ENCODE measurements around the gene FBXO17.

Gene FBXO17

GRCh38 chr19:38894968-38895367 is 80.6 kb downstream of the FBXO17 start:
- DNase-seq (ENCODE audit: low read depth in 2 of 3, low spot score in 1 of 3), result no peak

GRCh38 chr19:38893341-38893771 is 82.2 kb downstream of the FBXO17 start:
- DNase-seq (ENCODE audit: low read depth in 2 of 3, low spot score in 1 of 3), result no peak

- DNase-seq (ENCODE audit: low read depth in 2 of 3, low spot score in 1 of 3), result no peak
Observed at GRCh38 chr19:38892841-38893240, 82.7 kb downstream of the FBXO17 start.

- DNase-seq (ENCODE audit: low read depth in 2 of 3, low spot score in 1 of 3), result no peak
Observed at GRCh38 chr19:38891771-38892170, 83.8 kb downstream of the FBXO17 start.

Measured in stimulated activated CD4-positive, alpha-beta T cell treated with anti-CD3 and anti-CD28 coated beads, Interleukin-12 subunit alpha, Interleukin-12 subunit beta, amount 100 ng/mL, for 48 hours (primary cell).